Epidermal melanocyte (primary cell): Measurements from ENCODE around the gene PLA2G6.

Experiments used
- DNase-seq: peaks from one replicate; pipeline ENCODE4 v3.0.0; 2011; ENCODE audit warnings: low spot score; ENCODE audit not compliant: insufficient read length

PLA2G6 gene

DNA sequence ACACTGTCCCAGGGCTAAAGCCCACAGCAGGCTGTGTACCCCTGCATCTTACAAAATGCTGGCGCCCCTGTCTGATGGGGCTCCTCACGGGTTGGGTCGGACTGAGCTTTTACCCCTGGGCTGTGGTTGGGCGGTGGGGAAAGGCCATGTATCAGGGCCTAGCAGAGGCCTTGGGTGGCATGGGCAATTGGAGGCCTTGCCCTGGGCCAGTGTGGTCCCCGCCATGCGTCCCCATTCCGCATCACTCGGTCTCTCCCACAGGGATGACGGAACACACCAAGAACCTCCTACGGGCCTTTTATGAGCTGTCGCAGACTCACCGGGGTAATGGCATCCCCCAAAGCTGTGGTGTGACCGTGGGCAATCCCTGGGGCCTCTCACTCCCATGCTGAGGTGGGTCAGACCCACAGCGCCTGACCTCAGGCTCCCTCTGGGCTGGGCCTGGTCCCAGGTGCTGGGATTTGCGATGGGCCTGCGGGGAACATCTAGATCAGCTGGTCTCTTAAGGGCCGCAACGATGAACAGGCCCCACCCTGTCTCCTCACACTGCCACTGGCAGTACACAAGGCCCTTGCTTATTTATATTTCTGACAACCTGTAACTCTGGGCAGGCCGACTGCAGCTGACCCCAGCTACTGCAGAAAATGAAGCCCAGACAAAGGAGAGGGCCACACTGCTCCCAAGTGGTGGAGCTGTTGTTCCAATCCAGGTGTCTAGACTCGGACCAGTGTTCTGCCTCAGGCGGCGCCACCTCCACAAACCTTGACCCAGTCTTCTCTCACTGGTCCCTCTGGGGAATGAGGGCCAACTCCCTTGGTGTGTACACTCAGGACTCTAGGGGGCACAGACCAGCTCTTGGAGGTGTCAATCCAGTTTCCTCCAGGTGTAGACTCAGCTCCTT is 110.0 kb downstream of the PLA2G6 start:
- DNase-seq, result no peak

DNA sequence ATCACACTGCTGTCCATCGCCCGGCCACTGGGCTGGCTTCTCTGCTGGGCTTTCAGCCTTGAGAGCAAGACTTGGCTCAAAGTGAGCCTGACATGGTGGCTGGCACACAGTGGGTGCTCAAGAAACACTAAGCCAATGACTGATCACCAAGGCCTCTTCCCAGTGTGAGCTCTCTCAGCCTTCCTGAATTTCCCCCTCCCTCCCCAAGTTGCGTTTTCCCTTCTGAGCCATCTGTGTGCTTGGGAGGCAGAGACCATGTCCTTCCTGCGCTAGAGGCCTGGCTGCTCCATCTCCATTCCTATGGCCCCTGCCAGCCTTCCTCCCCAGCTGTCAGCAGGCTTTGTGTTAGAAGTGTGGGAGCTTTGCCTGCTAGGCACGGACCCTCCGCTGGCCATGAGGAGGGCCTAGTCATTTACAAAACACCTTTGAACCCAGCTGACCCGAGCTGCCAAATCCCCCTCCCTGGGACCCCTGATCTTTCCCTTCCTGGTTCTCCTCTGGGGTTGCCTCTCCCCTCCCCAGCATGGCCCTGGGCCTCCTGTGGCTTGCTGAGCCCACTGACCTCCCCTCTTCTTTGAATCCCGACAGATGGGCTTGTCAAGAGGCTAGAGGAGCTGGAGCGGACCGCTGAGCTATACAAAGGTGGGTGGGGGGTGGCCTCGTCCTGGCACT is 111.2 kb downstream of the PLA2G6 start:
- no peak for DNase-seq

GRCh38 chr22:38069372-38070249 is 112.0 kb downstream of the PLA2G6 start:
- DNase-seq, result peak; percentile 83

GRCh38 chr22:38068641-38069371 is 112.8 kb downstream of the PLA2G6 start:
- no peak for DNase-seq

- DNase-seq, result no peak
Observed at GRCh38 chr22:38067761-38068360, 113.8 kb downstream of the PLA2G6 start.

DNA sequence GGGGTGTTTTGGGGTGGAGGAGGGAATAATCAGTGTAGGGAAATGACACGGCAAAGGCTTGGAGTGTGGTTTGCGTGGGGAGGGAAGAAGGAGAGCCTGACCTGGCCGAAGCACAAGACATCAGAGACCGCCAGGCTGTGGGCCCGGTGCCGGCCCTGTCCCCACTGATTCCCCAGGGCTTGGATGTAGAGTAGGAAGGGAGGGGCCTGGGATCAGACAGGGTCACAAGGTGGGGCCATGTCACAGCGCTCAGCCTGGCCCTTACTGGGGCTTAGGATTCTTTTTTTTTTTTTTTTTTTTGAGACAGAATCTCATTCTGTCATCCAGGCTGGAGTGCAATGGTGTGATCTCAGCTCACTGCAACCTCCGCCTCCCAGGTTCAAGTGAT is 114.6 kb downstream of the PLA2G6 start:
- no peak for DNase-seq

DNA sequence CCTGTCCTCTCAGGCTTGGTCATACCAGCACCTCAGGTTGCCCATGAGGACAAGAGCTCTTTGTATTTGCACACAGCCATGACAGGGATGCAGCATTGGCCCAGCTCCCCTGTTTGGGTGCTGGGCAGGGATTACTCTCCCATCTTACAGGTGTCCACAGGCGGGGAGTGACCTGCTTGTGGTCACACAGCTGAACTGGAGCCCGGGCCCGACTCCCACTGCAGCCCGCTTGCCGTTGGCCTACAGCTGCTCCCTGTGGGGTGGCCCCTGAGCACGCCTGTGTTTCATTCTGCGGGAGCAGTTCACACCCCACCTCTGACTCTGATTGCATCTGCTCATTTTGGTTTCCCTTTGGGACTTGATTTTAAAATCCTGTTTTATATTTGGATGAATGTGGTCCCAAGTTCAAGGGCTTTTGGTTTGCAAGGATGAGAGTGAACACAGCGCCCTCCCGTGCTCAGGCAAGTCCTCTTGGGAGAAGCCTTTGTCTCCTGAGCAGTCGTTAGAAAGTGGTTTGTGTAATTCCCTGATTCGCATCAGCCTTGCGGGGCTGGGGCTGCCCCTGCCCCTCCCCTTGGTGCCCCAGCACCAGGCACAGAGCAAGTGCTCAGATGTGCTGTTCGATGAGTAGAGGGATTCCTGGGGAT is 115.1 kb downstream of the PLA2G6 start:
- no peak for DNase-seq

DNA sequence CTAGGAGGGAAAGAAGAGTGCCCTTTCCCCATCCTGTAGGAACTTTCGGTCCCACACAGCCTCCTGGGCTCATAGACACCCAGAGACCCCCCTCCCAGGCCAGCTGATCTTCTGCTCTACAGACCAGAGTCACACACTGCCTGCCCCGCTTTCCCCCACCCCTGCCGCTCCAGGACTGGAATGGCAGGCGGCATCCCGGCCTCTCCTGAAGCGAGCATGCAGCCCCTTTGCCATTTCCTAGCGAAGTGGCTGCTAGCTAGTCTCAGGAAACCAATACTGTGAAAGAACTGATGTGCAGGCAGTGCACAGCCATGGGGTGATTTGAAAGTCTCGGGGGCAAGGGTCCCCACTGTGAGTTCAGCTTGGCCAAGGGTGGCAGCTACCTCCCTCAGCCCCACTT is 116.1 kb downstream of the PLA2G6 start:
- DNase-seq, result no peak

DNA sequence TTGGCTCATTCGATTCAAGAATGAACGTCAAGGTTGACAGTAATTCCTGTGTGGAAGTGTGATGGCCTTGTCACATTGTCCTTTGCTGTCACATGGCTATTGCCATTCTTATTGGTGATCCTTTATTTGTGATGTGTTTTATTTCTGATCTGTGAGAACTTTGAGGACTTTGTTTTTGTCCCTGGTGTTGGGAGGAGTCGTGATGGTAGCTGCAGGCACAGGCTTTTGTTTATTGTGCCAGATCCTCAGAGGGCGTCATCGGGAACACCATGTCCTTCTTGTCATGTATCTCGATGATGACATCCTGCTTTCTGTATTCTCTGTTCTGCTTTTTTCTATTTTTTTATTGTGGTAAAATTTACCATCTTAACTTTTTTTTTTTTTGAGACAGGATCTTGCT is 118.8 kb downstream of the PLA2G6 start:
- no peak for DNase-seq
